GDM1 (cell line): Measurements from ENCODE around the gene RTL9.
"Not testable (repeated sequence)": the region's sequence is repeated elsewhere in the genome, so short reads cannot be mapped to it uniquely, and the experiment has no call there.

Experiments
- DNase-seq: peaks from one replicate; lab custom pipeline; 2025; lab: John Stamatoyannopoulos, UW

Gene RTL9

GRCh38 chrX:110358548-110358947 is at the start of gene RTL9:
Gene RTL9, plus strand, starts transcription at chrX:110358848. Its CDS starts 91,770 bp downstream, at chrX:110450618.
- no peak for DNase-seq

GRCh38 chrX:110310000-110310790 is 48.5 kb upstream of the RTL9 start:
- DNase-seq, result no peak

GRCh38 chrX:110310896-110311295 is 47.8 kb upstream of the RTL9 start:
- no peak for DNase-seq

- no peak for DNase-seq
These were observed 47.0 kb upstream of the RTL9 start for GRCh38 chrX:110311437-110312230.

GRCh38 chrX:110315551-110315950 is 43.1 kb upstream of the RTL9 start:
- DNase-seq, result no peak

- no peak for DNase-seq
These were observed 42.1 kb upstream of the RTL9 start for GRCh38 chrX:110316351-110317060.

GRCh38 chrX:110317061-110317819 is 41.4 kb upstream of the RTL9 start:
- no peak for DNase-seq

GRCh38 chrX:110317820-110318663 is 40.6 kb upstream of the RTL9 start, which contains the start of gene AMMECR1:
Gene AMMECR1, minus strand, starts transcription at chrX:110318085. Its CDS starts 14 bp downstream, at chrX:110318071.
- DNase-seq, result peak; percentile 76

GRCh38 chrX:110318664-110318968 is 40.0 kb upstream of the RTL9 start:
- no peak for DNase-seq

GRCh38 chrX:110320381-110320987 is 38.2 kb upstream of the RTL9 start:
- DNase-seq, result no peak

GRCh38 chrX:110321081-110321480 is 37.6 kb upstream of the RTL9 start:
- DNase-seq, result no peak

GRCh38 chrX:110321670-110322069 is 37.0 kb upstream of the RTL9 start:
- DNase-seq, result no peak

- no peak for DNase-seq
These were observed 36.0 kb upstream of the RTL9 start for GRCh38 chrX:110322603-110323002.

- no peak for DNase-seq
These were observed 31.9 kb upstream of the RTL9 start for GRCh38 chrX:110326712-110327111.

- no peak for DNase-seq
These were observed 31.3 kb upstream of the RTL9 start for GRCh38 chrX:110327336-110327735.

- not testable (repeated sequence) for DNase-seq
These were observed 30.0 kb upstream of the RTL9 start for GRCh38 chrX:110328613-110329012.

- no peak for DNase-seq
These were observed 27.1 kb upstream of the RTL9 start for GRCh38 chrX:110331444-110332030.

- DNase-seq, result not testable (repeated sequence)
These were observed 25.2 kb upstream of the RTL9 start for GRCh38 chrX:110333458-110333857.

GRCh38 chrX:110338935-110339334 is 19.7 kb upstream of the RTL9 start:
- DNase-seq, result no peak
